Stomach (tissue), 9 donors: ENCODE data around the gene CDKN2B. TPM values are rescaled to one million over a fixed set of nuclear protein-coding genes. Genes with fewer than 3 reads are reported as not detected.

Source experiments
- DNase-seq, 2 donors: peaks; one replicate each; pipeline versions ENCODE4 v3.0.0 to v3.0.0-alpha.2; 2013 to 2019
- H3K27ac ChIP-seq, 5 donors: fragments of 200-600 bp in 4 of 5; sonication (generic) in 4 of 5; one replicate each; pipeline ENCODE4 v1.5.1; 2013 to 2019; ENCODE audit warnings: mild to moderate bottlenecking in 1 of 5, moderate library complexity in 1 of 5
- H3K27me3 ChIP-seq, 3 donors: fragments of 200-600 bp; sonication (generic); one replicate each; pipeline ENCODE4 v1.5.1; 2017 to 2019; ENCODE audit warnings: mixed run types in 1 of 3
- H3K36me3 ChIP-seq, 4 donors: fragments of 200-600 bp; sonication (generic); 1 replicate in 3 of 4; 2 replicates in 1 of 4; pipeline ENCODE4 v1.5.1; 2016 to 2019
- H3K4me1 ChIP-seq, 4 donors: fragments of 200-600 bp; sonication (generic); one replicate each; pipeline ENCODE4 v1.5.1; 2016 to 2019
- H3K4me3 ChIP-seq, 4 donors: fragments of 200-600 bp; sonication (generic) in 3 of 4; one replicate each; pipeline ENCODE4 v1.5.1; 2016 to 2019; ENCODE audit warnings: mild to moderate bottlenecking in 1 of 4
- H3K9me3 ChIP-seq, 4 donors: fragments of 200-600 bp; sonication (generic); one replicate each; pipeline ENCODE4 v1.5.1; 2016 to 2019
- EP300 ChIP-seq: sonication (generic); formaldehyde crosslinking; IDR thresholded peaks from one replicate; pipeline ENCODE4 v1.6.1; 2017; ENCODE audit warnings: antibody characterized with exemption
- POLR2A ChIP-seq, 4 donors: fragments of 450-650 bp; IDR thresholded peaks; one replicate each; pipeline ENCODE4 v1.6.1; 2016; ENCODE audit warnings: antibody characterized with exemption in 4 of 4, control low read depth in 2 of 4, mild to moderate bottlenecking in 1 of 4, moderate library complexity in 1 of 4
- POLR2AphosphoS5 ChIP-seq, 3 donors: sonication (generic); formaldehyde crosslinking; IDR thresholded peaks; one replicate each; pipeline ENCODE4 v1.6.1; 2016; ENCODE audit warnings: antibody characterized with exemption in 3 of 3
- WGBS, 5 donors: extraction: QIAGEN DNeasy Blood & Tissue Kit in 3 of 5; methylation state at CpG; one replicate each; pipeline versions ENCODE4 v1.1.5 to v1.1.7; 2013 to 2018; 5-methylcytosine and 5-hydroxymethylcytosine counted together
- intact Hi-C: fragments of 100-400 bp; cut with DNase I; formaldehyde crosslinking; loops from one replicate; pipeline ENCODE4 v1.15.1; 2023; ENCODE audit warnings: low total_unique reads
- polyA plus RNA-seq, 3 donors: library from polyadenylated mRNA; stranded (reverse); fragments of 200-250 nt; gene quantifications; one replicate each; pipeline ENCODE4 v1.2.3, GENCODE V29; 2013
- total RNA-seq, 5 donors: library from RNA; depleted of rRNA; stranded (reverse); fragments of >200 nt; gene quantifications; one replicate each; pipeline versions ENCODE4 v1.1.0 to v1.2.3, GENCODE V29; 2014 to 2016
- TF ChIP-seq, protein P1 (sequence below), 7 experiments: fragments of 450-650 bp in 4 of 7; fragments of 200-600 bp in 3 of 7; sonication (generic) in 3 of 7; IDR thresholded peaks; one replicate each; pipeline ENCODE4 v1.5.1; 2016 to 2019; ENCODE audit warnings: antibody characterized with exemption in 7 of 7, control low read depth in 2 of 7, mild to moderate bottlenecking in 1 of 7
- donor health status: healthy with polysubstance abuse.
- donor health status: Bipolar disorder and iron deficiency.
- donor health status: healthy.

Gene CDKN2B
- total and polyA plus RNA-seq, 8 donors: 0.58 to 152 (median 4.7) TPM; not detected in 1

DNA sequence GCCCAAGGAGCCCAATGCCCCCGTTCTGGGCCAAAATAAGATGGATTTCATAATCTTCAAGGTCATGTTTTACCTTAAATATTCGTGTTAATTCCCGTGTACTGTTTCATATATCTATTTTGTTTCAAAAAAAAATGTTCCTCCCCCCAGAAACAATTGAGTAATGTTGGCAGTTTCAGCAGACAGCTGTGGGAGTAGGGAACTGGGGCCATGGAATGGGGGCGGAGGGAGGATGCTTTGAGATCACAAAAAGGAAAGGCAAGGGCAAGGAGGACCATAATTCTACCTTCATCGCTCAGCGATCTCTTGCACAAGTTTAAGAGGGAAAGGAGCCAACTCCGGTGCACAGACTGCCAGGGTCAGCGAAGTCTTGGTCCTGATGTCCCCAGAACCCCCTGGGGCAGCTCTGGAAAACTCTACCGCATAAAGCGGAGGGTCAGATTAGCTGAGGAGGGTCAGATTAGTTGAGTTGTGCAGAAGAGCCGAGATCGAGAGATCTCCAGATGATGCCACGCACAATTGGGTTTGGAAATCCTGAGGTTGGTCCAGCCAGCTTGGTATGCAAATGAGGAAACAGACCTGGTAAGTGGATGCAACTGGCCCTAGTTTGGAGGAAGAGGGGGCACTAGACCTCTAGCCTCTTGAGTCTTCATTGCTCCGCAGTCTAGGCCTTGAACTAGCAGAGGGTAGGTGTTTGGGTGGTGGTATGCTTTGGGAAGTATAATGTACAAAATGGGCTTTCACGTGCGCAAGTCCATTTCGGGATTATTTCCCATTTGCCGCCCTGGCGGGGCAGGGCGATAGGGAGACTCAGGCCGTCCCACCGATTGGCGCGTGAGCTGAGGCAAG lies 38.9 kb downstream of the CDKN2B start:
- no peak for DNase-seq
- Histone ChIP-seq H3K4me1 (peaks cover 15 to 51% (median 38%) of the 10 kb centered on the region in 4 donors), H3K27me3 (peaks cover 63 to 100% (median 97%) of the 10 kb centered on the region in 3 donors), H3K27ac (no peak overlapping the region), H3K4me3 (peak overlapping the region in 1 of 4 donors; percentile 0), H3K9me3 (peaks cover 0 to 36% (median 14%) of the 10 kb centered on the region in 4 donors), H3K36me3 (no peaks in the 10 kb centered on the region)
- TF ChIP-seq EP300: no peak
- no peak for TF ChIP-seq POLR2AphosphoS5 (IDR thresholded peaks at IDR 0.05)
- no peak for TF ChIP-seq POLR2A (IDR thresholded peaks at IDR 0.05)
- TF ChIP-seq, protein P1, sequence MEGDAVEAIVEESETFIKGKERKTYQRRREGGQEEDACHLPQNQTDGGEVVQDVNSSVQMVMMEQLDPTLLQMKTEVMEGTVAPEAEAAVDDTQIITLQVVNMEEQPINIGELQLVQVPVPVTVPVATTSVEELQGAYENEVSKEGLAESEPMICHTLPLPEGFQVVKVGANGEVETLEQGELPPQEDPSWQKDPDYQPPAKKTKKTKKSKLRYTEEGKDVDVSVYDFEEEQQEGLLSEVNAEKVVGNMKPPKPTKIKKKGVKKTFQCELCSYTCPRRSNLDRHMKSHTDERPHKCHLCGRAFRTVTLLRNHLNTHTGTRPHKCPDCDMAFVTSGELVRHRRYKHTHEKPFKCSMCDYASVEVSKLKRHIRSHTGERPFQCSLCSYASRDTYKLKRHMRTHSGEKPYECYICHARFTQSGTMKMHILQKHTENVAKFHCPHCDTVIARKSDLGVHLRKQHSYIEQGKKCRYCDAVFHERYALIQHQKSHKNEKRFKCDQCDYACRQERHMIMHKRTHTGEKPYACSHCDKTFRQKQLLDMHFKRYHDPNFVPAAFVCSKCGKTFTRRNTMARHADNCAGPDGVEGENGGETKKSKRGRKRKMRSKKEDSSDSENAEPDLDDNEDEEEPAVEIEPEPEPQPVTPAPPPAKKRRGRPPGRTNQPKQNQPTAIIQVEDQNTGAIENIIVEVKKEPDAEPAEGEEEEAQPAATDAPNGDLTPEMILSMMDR (IDR thresholded peaks at IDR 0.05): no peak
- 8 to 20% (median 18%) methylated on average over 20 to 24 of the region's 24 CpGs for whole genome bisulfite sequencing, 5 donors
- intact Hi-C loops: no loop called here

DNA sequence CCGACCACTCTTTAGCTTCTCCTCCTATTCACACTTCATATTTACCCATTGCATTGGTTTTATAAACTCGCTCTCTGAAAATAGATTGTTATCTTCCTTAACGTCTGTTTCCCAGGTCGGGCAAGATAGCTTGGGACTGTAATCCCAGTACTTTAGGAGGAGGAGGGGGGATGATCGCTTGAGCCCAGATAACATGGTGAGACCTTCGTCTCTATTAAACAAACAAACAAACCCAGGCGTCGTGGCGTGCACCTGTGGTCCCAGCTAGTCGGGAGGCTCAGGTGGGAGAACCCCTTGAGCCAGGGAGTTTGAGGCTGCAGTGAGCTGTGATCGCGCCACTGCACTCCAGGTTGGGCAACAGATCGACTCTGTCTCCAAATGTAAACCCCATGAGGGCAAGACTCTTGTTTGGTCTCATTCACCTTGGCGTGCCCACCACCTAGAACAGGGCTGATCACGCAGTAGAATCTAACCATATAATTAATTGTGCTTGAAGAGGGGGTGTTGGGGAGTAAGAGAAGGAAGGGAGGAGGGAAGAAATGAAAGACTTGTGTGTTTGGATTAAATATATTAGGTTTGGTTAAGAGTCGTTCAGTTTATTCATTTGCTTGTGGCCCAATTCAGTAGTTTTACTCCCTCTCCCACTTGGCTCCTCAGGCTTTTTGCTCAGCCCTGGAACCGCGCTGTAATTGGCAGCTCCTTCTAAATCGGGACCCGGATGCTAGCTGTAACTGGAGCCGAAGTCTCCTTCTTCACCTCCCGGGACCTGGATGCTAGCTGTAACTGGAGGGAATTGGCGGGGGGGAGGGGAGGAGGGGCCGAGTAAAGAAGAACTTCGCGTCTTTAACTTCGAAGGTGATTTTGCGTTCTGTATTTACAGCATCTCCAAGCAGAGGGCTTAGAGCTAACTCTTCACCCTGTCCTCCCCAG lies 39.8 kb downstream of the CDKN2B start:
- TF ChIP-seq, protein P1 (IDR thresholded peaks at IDR 0.05): no peak
- TF ChIP-seq EP300: no peak
- TF ChIP-seq POLR2A (IDR thresholded peaks at IDR 0.05): no peak
- no peak for TF ChIP-seq POLR2AphosphoS5 (IDR thresholded peaks at IDR 0.05)
- Histone ChIP-seq H3K4me3 (no peak overlapping the region), H3K9me3 (peaks cover 0 to 36% (median 14%) of the 10 kb centered on the region in 4 donors), H3K4me1 (peaks cover 11 to 48% (median 34%) of the 10 kb centered on the region in 4 donors), H3K27ac (no peak overlapping the region), H3K36me3 (no peaks in the 10 kb centered on the region), H3K27me3 (peaks cover 57 to 100% (median 97%) of the 10 kb centered on the region in 3 donors)
- 7 to 13% (median 12%) methylated on average over 28 of the region's 28 CpGs for WGBS, 5 donors
- intact Hi-C loops: no loop called here
- peak in 1 of 2 donors; percentile 12 for DNase-seq

DNA sequence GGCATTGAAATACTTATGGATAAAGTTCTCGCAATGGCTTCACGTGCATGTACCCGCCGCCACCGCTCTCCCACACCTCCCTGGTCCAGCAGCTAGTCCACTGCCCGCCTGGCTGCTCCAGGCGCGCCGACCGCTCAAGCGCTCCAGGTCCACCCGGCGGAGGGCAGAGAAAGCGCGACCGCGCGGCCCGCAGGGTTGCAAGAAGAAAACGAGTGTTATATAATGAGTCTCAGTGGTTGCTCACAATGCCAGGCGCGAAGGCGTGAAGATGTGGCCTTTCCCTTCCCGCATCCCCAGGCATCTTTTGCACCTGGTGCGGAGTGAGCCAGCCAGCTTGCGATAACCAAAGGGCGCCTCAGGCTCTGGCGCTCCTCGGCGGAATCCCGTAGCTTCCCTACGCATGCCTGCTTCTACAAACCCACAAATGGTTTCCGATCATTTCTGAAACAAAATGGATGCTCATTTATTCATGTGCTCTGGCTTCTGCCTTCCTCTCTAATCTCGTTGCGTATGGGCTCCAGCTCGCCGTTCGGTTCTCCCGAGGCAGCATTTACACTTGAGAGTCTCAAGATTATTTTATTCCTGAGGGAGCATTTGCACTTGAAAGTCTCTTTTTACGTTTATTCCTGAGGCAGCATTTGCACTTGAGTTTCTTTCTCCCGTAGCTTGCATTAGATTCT lies 40.6 kb downstream of the CDKN2B start:
- no peaks in the 10 kb centered on the region for H3K36me3 ChIP-seq
- DNase-seq: peak in 1 of 2 donors; percentile 40
- H3K27ac ChIP-seq: no peak overlapping the region
- peaks cover 0 to 36% (median 17%) of the 10 kb centered on the region in 4 donors for H3K9me3 ChIP-seq
- peaks cover 11 to 43% (median 32%) of the 10 kb centered on the region in 4 donors for H3K4me1 ChIP-seq
- no peak for TF ChIP-seq POLR2AphosphoS5 (IDR thresholded peaks at IDR 0.05)
- TF ChIP-seq POLR2A (IDR thresholded peaks at IDR 0.05): no peak
- TF ChIP-seq, protein P1 (IDR thresholded peaks at IDR 0.05): no peak
- TF ChIP-seq EP300: no peak
- intact Hi-C loops: no loop called here
- 7 to 14% (median 13%) methylated on average over 40 to 41 of the region's 41 CpGs for WGBS, 5 donors
- H3K27me3 ChIP-seq: peaks cover 51 to 100% (median 89%) of the 10 kb centered on the region in 3 donors
- H3K4me3 ChIP-seq: no peak overlapping the region
